BLaER1 (cell line): ENCODE data around the gene NR2E3.
A peak's percentile ranks its signal among the peaks of the same experiment; 100 is the strongest.

Experiments used
- H3K27ac ChIP-seq: shearing (Covaris generic); formaldehyde crosslinking; 2 replicates; pipeline ENCODE4 v1.8.1; 2022
- H3K27me3 ChIP-seq: shearing (Covaris generic); formaldehyde crosslinking; 2 replicates; pipeline ENCODE4 v1.8.1; 2022
- H3K36me3 ChIP-seq: shearing (Covaris generic); formaldehyde crosslinking; 2 replicates; pipeline ENCODE4 v1.8.1; 2022
- H3K4me1 ChIP-seq: shearing (Covaris generic); formaldehyde crosslinking; 2 replicates; pipeline ENCODE4 v1.8.1; 2022
- H3K4me2 ChIP-seq: shearing (Covaris generic); formaldehyde crosslinking; 2 replicates; pipeline ENCODE4 v1.8.1; 2022
- H3K4me3 ChIP-seq: shearing (Covaris generic); formaldehyde crosslinking; 2 replicates; pipeline ENCODE4 v1.8.1; 2022
- H3K9ac ChIP-seq: shearing (Covaris generic); formaldehyde crosslinking; 2 replicates; pipeline ENCODE4 v1.8.1; 2022
- H3K9me3 ChIP-seq: shearing (Covaris generic); formaldehyde crosslinking; 2 replicates; pipeline ENCODE4 v1.8.1; 2022
- H4K20me1 ChIP-seq: shearing (Covaris generic); formaldehyde crosslinking; 2 replicates; pipeline ENCODE4 v1.8.1; 2022
- Cebpa-rat ChIP-seq: shearing (Covaris generic); IDR thresholded peaks from 2 replicates; pipeline ENCODE4 v1.8.1; 2022

Gene NR2E3

GRCh38 chr15:71810256-71811035 is at the start of gene NR2E3:
Gene NR2E3, plus strand, starts transcription at chr15:71810554. Its CDS starts 190 bp downstream, at chr15:71810744.
- H3K9me3 ChIP-seq, result no peaks in the 10 kb centered on the region
- no peaks in the 10 kb centered on the region for H3K27me3 ChIP-seq
- no peak for TF ChIP-seq Cebpa-rat
- H3K4me3 ChIP-seq, result no peak within 1 kb of the TSS
- peak within 1 kb of the TSS; percentile 26; the same call in 1 of the 2 replicates for H3K27ac ChIP-seq
- H3K4me1 ChIP-seq, result peaks cover 28% of the 10 kb centered on the region
- no peak within 1 kb of the TSS for H3K4me2 ChIP-seq
- H3K9ac ChIP-seq, result no peak within 1 kb of the TSS
- no peaks in the 10 kb centered on the region for H4K20me1 ChIP-seq
- no peaks in the 10 kb centered on the region for H3K36me3 ChIP-seq

GRCh38 chr15:71760852-71761251 is 49.5 kb upstream of the NR2E3 start:
- Histone ChIP-seq H3K4me2 (no peak overlapping the region), H3K27me3 (no peaks in the 10 kb centered on the region), H3K9me3 (peaks cover 31% of the 10 kb centered on the region), H3K4me3 (no peak overlapping the region), H3K36me3 (no peaks in the 10 kb centered on the region), H3K4me1 (peaks cover 9% of the 10 kb centered on the region), H3K27ac (no peak overlapping the region), H4K20me1 (no peaks in the 10 kb centered on the region), H3K9ac (no peak overlapping the region)
- TF ChIP-seq Cebpa-rat, result no peak

GRCh38 chr15:71761649-71762048 is 48.7 kb upstream of the NR2E3 start:
- H3K9me3 ChIP-seq, result peaks cover 31% of the 10 kb centered on the region
- no peak overlapping the region for H3K4me3 ChIP-seq
- H3K4me1 ChIP-seq, result peaks cover 9% of the 10 kb centered on the region
- H3K9ac ChIP-seq, result no peak overlapping the region
- H4K20me1 ChIP-seq, result no peaks in the 10 kb centered on the region
- H3K4me2 ChIP-seq, result no peak overlapping the region
- no peaks in the 10 kb centered on the region for H3K36me3 ChIP-seq
- no peaks in the 10 kb centered on the region for H3K27me3 ChIP-seq
- no peak for TF ChIP-seq Cebpa-rat
- no peak overlapping the region for H3K27ac ChIP-seq

- Histone ChIP-seq H3K4me1 (no peaks in the 10 kb centered on the region), H3K9me3 (no peaks in the 10 kb centered on the region), H3K4me2 (no peak overlapping the region), H3K27ac (no peak overlapping the region), H4K20me1 (no peaks in the 10 kb centered on the region), H3K36me3 (no peaks in the 10 kb centered on the region), H3K9ac (no peak overlapping the region), H3K4me3 (no peak overlapping the region), H3K27me3 (no peaks in the 10 kb centered on the region)
- TF ChIP-seq Cebpa-rat, result no peak
Observed at GRCh38 chr15:71768184-71768583, 42.2 kb upstream of the NR2E3 start.

GRCh38 chr15:71773206-71773859 is 37.0 kb upstream of the NR2E3 start:
- no peaks in the 10 kb centered on the region for H3K9me3 ChIP-seq
- no peaks in the 10 kb centered on the region for H3K36me3 ChIP-seq
- H3K4me3 ChIP-seq, result no peak overlapping the region
- no peak overlapping the region for H3K9ac ChIP-seq
- no peaks in the 10 kb centered on the region for H4K20me1 ChIP-seq
- H3K4me2 ChIP-seq, result no peak overlapping the region
- TF ChIP-seq Cebpa-rat, result no peak
- H3K4me1 ChIP-seq, result no peaks in the 10 kb centered on the region
- no peak overlapping the region for H3K27ac ChIP-seq
- no peaks in the 10 kb centered on the region for H3K27me3 ChIP-seq

GRCh38 chr15:71775856-71776255 is 34.5 kb upstream of the NR2E3 start:
- Histone ChIP-seq H3K27me3 (no peaks in the 10 kb centered on the region), H3K9me3 (no peaks in the 10 kb centered on the region), H3K4me1 (peaks cover 15% of the 10 kb centered on the region), H4K20me1 (no peaks in the 10 kb centered on the region), H3K4me3 (no peak overlapping the region), H3K4me2 (no peak overlapping the region), H3K27ac (no peak overlapping the region), H3K36me3 (no peaks in the 10 kb centered on the region), H3K9ac (no peak overlapping the region)
- no peak for TF ChIP-seq Cebpa-rat

GRCh38 chr15:71776304-71776703 is 34.0 kb upstream of the NR2E3 start:
- no peaks in the 10 kb centered on the region for H3K27me3 ChIP-seq
- no peak for TF ChIP-seq Cebpa-rat
- H4K20me1 ChIP-seq, result no peaks in the 10 kb centered on the region
- H3K4me1 ChIP-seq, result peaks cover 15% of the 10 kb centered on the region
- no peak overlapping the region for H3K4me2 ChIP-seq
- no peak overlapping the region for H3K4me3 ChIP-seq
- no peaks in the 10 kb centered on the region for H3K9me3 ChIP-seq
- no peaks in the 10 kb centered on the region for H3K36me3 ChIP-seq
- H3K27ac ChIP-seq, result no peak overlapping the region
- H3K9ac ChIP-seq, result no peak overlapping the region

- peaks cover 15% of the 10 kb centered on the region for H3K4me1 ChIP-seq
- H3K27me3 ChIP-seq, result no peaks in the 10 kb centered on the region
- H3K27ac ChIP-seq, result no peak overlapping the region
- no peaks in the 10 kb centered on the region for H4K20me1 ChIP-seq
- no peak overlapping the region for H3K9ac ChIP-seq
- H3K4me2 ChIP-seq, result no peak overlapping the region
- H3K4me3 ChIP-seq, result no peak overlapping the region
- TF ChIP-seq Cebpa-rat, result no peak
- no peaks in the 10 kb centered on the region for H3K36me3 ChIP-seq
- H3K9me3 ChIP-seq, result no peaks in the 10 kb centered on the region
Observed at GRCh38 chr15:71777216-71777943, 33.0 kb upstream of the NR2E3 start.

GRCh38 chr15:71779073-71779797 is 31.1 kb upstream of the NR2E3 start:
- Histone ChIP-seq H3K9me3 (no peaks in the 10 kb centered on the region), H3K36me3 (no peaks in the 10 kb centered on the region), H3K27ac (no peak overlapping the region), H3K4me2 (peak overlapping the region; percentile 68; the same call in 1 of the 2 replicates), H3K4me1 (peaks cover 15% of the 10 kb centered on the region), H3K4me3 (no peak overlapping the region), H3K9ac (no peak overlapping the region), H4K20me1 (no peaks in the 10 kb centered on the region), H3K27me3 (no peaks in the 10 kb centered on the region)
- no peak for TF ChIP-seq Cebpa-rat
